Activated naive CD8-positive, alpha-beta T cell treated with anti-CD3 and anti-CD28 coated beads, Interleukin-2, amount 50 U/mL, for 16 hours (primary cell): Measurements from ENCODE around the gene DHX35.
A peak's percentile ranks its signal among the peaks of the same experiment; 100 is the strongest.

Experiments
- DNase-seq: peaks from one replicate; pipeline ENCODE4 v3.0.0-alpha.2; 2020; ENCODE audit warnings: low read depth, low spot score

Gene DHX35

GRCh38 chr20:39025883-39026282 lies 63.7 kb downstream of the DHX35 start:
- no peak for DNase-seq

- DNase-seq: no peak
Observed at GRCh38 chr20:39029364-39029763, 67.2 kb downstream of the DHX35 start.

- DNase-seq: no peak
Observed at GRCh38 chr20:39032997-39033396, 70.9 kb downstream of the DHX35 start.

- no peak for DNase-seq
Observed at GRCh38 chr20:39036011-39036410, 73.9 kb downstream of the DHX35 start.

GRCh38 chr20:39036851-39037250 lies 74.7 kb downstream of the DHX35 start:
- no peak for DNase-seq

GRCh38 chr20:39038047-39038446 lies 75.9 kb downstream of the DHX35 start:
- DNase-seq: no peak

- no peak for DNase-seq
Observed at GRCh38 chr20:39038495-39038894, 76.4 kb downstream of the DHX35 start.

- no peak for DNase-seq
Observed at GRCh38 chr20:39039261-39039660, 77.1 kb downstream of the DHX35 start.

- DNase-seq: no peak
Observed at GRCh38 chr20:39040116-39040515, 78.0 kb downstream of the DHX35 start.

GRCh38 chr20:39041067-39041466 lies 78.9 kb downstream of the DHX35 start:
- DNase-seq: no peak

GRCh38 chr20:39042279-39043150 lies 80.4 kb downstream of the DHX35 start:
- DNase-seq: no peak

- DNase-seq: no peak
Observed at GRCh38 chr20:39044501-39044900, 82.4 kb downstream of the DHX35 start.

- DNase-seq: no peak
Observed at GRCh38 chr20:39045676-39046075, 83.5 kb downstream of the DHX35 start.

- DNase-seq: no peak
Observed at GRCh38 chr20:39047417-39047985, 85.4 kb downstream of the DHX35 start.

- DNase-seq: peak; percentile 29
Observed at GRCh38 chr20:39048000-39048696, 86.0 kb downstream of the DHX35 start.

- DNase-seq: no peak
Observed at GRCh38 chr20:39049148-39049547, 87.0 kb downstream of the DHX35 start.

GRCh38 chr20:39049684-39050554 lies 87.8 kb downstream of the DHX35 start:
- peak; percentile 44 for DNase-seq

- DNase-seq: no peak
Observed at GRCh38 chr20:39050555-39050902, 88.4 kb downstream of the DHX35 start.

- DNase-seq: no peak
Observed at GRCh38 chr20:39052676-39053075, 90.5 kb downstream of the DHX35 start.

GRCh38 chr20:39057143-39057542 lies 95.0 kb downstream of the DHX35 start:
- DNase-seq: no peak

GRCh38 chr20:39057911-39058310 lies 95.8 kb downstream of the DHX35 start:
- DNase-seq: no peak

GRCh38 chr20:39059036-39059435 lies 96.9 kb downstream of the DHX35 start:
- DNase-seq: no peak
